HG03432 (cell line): ENCODE data around the gene RENBP.
"Not testable (repeated sequence)": the region's sequence is repeated elsewhere in the genome, so short reads cannot be mapped to it uniquely, and the experiment has no call there.

ENCODE experiments used
- ATAC-seq: cut with Tn5 transposase; IDR thresholded peaks from one replicate; pipeline ENCODE4 v1.9.1; 2021; ENCODE audit warnings: mild to moderate bottlenecking, moderate library complexity; ENCODE audit not compliant: unreplicated experiment

Gene RENBP

DNA sequence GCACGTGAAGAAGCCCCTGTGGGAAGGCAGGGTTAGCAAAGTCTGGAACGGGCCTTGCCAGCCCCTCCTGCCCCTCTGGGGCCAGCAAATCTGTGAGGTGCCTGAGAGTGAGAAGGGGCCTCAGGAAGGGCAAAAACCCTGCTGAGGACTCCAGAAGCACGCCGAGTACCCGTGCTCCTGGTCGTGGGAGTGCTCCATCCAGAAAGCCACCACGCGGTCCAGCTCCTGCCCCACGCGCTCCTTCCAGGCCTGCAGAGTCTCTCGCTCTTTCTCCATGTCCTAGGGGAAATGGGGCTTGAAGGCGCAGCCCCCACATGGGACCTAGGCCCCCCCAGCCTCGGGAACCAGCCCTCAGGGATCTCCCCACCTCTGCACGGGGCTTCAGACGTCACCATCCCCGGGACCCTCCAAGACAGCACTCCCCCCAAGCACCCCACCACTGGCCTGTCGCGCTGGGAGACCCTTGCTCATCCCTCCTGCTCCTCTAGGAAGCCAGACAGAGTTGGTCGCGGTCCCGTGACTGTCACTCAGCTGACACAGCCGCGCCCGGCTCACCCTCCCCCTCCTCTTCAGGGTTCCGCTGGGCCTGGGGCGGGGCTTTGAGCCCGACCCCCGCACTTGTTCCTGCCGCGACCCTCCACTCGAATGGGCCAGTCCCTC is at the start of gene RENBP:
Gene RENBP, minus strand, starts transcription at position 504 of the 660 bp plus-strand sequence. Its CDS starts 33 bp downstream, at position 471.
- ATAC-seq: no peak

DNA sequence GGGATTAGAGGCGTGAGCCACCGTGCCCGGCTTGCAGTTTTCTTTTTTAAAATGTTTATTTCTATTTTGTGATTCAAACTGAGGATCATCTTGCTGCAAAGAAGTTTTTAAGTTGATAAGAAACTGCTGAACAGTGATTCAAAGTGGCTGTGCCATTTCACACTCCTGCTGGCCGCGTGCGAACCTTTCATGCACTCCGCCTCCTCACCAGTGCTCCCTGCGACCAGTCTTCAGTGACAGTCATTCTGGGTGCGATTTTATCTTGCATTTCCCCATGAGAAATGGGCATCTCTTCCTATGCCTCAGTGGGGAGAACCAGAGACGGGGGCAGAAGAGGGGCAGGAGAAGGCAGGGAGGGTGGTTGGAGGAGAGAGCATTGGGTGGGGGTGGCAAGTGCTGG is 49.5 kb upstream of the RENBP start:
- no peak for ATAC-seq

DNA sequence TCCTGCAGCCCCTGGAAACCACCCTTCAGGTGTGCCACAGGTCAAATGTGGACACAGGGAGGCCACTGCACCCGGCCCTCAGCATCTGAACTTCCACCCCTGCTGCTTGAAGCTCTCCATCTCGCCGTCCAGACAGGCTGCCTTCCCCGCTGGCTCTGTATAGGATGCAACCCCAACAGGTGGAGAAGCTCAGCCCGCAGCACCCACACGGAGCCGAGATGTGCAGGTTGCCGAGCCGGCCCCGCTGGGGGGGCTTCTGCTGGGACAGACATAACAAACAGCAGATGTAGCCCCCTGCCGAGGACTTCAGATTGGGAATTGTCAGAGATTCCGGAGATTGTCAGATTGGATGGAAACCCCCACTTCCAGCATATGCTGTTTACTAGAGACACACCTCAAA is 48.6 kb upstream of the RENBP start:
- no peak for ATAC-seq

DNA sequence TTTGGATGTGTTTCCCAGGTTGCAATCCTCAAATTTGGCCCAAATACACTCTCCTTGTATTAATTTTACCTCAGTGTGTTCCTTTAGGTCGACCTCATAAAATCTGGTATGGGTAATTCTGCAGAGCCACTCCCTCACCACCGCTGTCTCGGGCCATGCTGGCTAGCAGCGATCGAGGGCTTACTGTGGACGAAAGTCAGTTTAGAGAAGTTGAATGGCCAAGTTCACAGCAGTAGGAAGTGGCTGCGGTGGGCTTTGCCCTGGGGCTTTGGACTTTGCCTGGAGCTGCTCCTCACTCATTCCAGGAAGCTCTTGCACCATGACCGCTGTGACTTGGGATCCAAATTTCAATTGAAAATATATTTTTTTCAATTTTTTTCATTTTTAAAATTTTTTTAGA is 47.7 kb upstream of the RENBP start:
- no peak for ATAC-seq

DNA sequence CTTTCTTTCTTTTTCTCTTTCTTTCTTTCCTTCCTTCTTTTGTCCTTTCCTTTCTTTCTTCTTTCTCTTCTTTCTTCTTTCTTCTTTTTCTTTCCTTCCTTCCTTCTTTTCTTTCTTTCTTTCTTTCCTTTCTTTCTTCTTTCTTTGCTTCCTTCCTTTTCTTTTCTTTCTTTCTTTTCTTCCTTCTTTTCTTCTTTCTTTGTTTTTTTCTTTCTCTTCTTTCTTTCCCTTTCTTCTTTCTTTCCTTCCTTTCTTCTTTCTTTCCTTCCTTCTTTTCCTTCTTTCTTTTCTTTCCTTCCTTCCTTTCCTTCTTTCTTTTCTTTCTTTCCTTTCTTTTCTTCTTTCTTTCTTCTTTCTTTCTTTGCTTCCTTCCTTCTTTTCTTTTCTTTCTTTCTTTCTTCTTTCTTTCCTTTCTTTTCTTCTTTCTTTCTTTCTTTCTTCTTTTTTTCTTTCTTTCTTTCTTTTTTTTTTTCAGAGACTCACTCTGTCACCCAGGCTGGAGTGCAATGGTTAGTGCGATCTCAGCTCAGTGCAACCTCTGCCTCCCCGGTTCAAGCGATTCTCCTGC is 46.7 kb upstream of the RENBP start:
- no peak for ATAC-seq

DNA sequence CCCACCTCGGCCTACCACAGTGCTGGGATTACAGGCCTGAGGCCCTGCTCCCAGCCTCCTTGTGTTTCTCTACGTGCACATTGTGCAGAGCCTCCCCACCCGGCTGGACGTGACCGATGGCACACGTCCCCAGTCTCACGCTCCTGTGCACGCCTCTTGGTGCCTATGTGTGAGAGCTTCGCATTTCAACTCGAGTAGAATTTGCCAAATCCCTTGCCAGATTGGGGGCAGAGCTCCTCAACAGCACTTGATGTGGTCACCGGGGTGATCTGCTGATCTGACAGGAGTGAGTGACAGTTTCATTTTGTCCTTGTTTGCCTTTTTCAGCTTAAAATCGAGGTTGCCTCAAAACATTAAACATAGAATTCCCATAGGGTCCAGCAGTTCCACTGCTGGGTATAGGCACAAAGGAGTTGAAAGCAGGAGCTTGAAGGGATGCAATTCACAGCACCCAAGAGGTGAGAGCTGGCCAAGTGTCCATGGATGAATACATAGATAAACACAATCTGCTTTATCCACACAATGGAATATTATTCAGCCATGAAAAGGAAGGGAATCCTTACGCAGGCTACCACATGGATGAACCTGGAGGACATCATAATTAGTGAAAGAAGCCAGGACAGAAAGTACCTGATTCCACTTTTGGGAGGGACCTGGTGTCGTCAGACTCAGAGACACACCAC is 45.7 kb upstream of the RENBP start:
- no peak for ATAC-seq

DNA sequence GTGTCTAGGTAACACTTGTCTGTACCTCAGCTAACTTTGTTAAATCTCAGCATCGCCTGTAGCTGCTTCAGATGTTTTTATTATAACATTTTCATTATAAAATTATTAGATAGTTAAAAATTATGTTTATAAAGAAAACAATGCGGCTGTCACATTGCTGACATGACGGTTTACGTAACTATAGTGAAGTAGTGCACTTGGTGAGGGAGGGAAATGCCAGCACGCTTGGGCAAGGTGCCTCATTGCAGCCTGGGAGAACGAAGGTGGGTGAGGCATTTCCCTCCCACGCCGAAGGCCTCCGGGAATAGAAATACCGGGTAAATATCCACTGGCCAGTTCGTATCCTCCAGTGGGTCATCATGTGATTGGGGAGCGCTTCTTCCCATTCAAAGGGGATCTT is 44.0 kb upstream of the RENBP start:
- no peak for ATAC-seq

DNA sequence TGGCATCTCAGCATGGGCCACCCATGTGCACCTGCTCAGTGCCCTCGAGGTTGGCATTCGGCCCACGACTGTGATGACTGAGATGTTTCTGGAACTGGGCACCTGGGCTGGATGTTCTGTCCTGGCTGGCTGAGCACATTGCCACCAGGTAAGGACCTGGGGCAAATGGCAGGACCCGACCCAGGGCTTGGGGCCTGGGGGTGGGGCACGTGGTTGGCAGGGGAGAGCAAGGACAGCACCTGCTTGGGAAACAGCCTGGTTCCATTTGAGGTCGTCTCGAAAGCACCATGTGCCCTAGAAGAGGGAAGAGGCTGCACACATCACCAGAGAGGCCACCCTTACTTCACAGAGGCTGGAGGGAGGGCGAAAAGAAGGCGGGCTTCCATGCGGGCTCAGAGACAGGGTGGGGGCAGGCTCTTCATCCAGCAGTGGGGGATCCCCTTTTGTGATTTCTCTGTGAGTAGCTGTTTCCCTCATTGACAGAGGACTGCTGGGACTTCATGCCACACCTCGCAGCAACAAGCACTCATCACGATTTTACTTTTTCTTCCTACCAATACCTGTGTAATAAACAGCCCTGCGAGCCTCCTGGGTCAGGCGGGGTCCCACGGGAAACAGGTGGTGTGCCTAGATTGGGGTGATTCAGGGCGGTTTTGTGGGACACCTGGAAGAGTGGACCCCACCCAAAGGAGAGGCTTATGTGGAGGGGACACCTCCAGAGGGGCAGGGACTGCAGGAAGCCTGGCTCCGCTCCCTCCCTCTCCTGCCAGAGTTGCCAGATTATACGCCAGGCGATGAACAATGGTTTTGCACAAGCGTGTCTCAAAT is 40.1 kb upstream of the RENBP start:
- no peak for ATAC-seq

DNA sequence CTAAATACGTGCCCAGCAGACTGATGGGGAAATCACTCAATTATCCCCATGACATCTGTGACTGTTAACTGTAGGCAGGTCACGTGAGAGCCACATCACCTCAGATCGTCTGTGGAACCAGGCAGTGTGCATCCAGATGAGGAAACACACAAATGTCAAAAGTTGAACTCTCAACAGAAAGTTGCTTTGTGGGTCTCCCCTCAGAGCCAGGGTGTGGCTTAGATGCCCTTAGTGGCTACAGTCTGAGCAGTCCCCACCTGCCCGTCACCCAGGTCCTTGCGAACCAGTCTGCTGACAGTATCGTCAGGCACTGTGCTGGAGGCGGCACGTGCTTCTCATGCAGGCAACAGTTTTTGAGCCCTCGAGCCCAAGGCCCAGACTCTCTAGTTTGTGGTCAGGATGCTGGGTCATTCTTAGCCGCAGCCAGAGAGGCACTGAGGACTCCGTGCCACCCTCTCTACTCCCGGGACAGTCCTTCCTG is 38.9 kb upstream of the RENBP start:
- no peak for ATAC-seq

DNA sequence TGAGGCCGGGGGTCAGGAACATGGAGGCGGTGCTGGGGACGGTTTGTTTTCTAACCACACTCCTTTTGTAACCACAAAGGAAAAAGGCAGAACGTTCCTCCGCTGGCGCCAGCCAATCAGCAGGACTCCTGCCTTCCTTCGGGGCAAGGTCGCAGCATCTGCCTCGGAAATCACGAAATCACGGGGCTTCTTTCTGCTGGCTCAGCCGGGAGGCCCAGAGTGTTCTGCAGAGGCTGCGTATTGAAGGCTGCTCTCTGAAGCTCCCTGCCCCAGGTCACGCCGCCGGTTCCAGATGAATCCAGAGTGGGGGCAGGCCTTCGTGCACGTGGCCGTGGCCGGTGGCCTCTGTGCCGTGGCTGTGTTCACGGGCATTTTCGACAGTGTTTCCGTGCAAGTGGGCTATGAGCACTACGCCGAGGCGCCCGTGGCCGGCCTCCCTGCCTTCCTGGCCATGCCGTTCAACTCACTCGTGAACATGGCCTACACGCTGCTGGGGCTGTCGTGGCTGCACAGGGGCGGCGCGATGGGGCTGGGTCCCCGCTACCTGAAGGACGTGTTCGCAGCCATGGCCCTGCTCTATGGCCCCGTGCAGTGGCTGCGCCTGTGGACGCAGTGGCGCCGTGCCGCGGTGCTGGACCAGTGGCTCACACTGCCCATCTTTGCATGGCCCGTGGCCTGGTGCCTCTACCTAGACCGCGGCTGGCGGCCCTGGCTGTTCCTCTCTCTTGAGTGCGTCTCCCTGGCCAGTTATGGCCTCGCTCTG is 37.5 kb upstream of the RENBP start:
- ATAC-seq: no peak

DNA sequence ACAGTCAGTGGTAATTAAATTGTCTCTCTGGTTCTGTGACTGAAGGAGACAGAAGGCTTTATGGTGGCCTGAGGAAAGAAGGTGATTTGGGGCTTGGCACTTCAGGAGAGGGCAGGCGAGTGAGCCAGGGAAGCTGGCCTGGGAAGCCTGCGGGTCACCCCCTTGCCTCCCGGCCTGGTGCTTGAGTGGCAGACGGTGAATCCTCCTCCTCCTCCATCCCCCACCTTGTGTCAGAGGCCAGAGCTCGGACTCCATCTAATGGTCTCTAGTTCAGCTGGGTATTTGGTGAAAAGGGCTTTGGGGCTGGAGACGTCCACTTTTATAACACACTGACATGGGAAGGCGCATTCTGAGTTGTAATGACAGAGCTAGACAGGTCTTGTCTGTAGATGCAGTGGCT is 36.8 kb upstream of the RENBP start:
- ATAC-seq: no peak

DNA sequence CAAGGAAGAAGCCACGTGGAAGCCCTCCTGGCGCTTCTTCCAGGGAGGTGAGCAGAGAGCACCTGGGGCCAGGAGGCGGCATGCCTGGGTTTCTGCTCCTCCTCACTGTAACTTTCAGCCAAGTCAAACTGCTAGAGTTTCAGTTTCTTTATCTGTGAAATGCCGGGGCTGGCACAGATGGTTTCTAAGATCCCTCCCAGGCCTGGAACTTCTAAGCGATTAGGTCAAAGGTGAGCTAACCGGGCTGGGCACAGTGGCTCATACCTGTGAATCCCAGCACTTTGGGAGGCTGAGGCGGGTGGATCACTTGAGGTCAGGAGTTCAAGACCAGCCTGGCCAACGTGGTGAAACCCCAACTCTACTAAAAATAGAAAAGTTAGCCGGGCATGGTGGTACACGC is 36.0 kb upstream of the RENBP start:
- not testable (repeated sequence) for ATAC-seq

DNA sequence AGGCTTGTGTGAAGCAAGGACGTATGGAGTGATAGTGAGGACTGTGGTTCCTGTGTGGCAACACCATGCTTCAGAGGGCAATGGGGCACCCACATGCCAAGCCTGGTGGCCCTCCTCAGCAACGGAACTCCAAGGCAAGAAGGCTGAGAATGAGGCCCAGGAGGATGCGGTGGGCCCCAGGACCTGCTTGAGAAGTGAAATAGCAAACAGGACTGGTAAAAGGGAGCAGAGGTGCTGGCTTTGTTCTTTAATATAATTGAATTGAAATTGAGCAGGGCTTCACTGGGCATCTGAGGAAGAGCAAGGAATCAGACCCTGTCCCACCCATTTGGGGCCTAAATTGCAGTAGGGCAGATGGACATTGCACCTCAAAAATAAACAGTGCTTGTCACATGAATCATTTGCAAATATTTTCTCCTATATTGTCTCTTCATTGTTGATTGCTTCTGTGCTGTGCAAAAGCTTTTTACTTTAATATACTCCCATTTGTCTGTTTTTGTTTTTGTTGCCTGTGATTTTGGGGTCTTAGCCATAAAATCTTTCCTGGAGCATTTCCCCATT is 30.4 kb upstream of the RENBP start:
- ATAC-seq: no peak

DNA sequence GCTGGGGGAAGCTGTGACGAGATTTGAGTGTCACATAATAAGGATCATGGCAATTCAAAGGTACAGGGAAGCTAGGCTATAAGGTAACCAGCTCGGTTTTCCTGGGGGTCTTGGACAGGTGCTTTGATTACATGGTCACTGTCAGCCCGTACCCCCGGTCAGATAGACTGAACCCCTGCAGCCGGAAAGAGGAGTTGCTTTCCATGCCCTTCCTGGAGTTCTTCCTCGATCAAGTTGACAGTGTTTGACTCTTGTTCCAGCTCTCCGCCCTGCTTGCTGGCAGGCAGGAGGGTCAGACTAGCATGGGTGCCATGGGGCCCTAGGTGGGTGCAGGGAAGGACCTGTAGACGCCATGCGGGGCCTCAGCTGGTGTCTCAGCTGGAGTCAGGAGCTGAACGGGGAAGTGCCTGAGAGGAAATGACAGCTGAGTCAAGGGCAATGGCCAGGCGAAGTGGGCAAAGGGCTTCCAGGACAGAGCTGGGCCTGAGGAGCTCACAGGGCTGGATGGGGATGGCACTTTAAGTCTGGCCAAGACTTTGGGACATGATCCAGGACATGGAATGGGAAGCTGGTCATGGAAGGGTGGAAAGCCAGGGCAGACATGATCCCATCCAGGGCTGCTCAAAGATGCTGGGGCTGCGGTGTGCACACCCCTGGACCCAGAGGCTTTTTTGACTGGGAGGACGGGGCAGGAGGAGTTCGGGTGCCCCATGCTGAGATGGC is 29.7 kb upstream of the RENBP start:
- ATAC-seq: no peak

DNA sequence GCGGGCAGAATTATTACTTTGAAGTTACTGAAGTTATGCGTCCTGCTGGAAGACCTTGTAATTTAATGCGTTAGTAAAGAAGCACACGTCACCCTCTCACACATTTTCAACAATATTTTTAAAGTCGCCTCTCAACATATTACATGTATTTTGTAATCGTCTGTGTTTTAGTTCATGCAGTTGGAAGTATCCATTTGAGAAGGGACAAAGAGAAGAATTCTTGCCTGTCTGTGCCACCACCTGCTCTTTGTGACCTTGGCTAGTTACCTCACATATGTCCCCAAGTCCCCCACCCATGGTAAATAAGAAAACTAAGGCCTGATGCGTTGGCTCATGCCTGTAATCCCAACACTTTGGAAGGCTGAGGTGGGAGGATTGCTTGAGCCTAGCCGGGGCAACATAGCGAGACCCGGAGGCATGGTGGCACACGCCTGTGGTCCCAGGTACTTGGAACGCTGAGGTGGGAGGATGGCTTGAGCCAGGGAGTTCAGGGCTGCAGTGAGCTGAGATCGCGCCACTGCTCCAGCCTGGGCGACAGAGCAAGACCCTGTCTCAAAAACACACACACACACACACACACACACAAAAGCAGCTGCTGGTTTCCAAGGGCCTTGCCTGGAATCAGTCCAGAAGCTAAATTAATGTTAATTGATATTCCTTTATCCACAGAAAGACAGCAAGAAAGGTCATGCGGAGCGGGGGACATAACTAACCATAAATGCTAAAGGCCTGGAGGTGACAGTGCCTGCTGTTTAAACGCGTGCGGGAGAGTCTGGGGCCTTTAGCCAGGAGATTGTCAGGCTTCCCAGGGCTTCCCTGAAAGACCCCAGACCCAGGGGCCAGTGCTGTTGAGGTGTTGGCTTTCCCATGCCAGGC is 28.9 kb upstream of the RENBP start:
- no peak for ATAC-seq

DNA sequence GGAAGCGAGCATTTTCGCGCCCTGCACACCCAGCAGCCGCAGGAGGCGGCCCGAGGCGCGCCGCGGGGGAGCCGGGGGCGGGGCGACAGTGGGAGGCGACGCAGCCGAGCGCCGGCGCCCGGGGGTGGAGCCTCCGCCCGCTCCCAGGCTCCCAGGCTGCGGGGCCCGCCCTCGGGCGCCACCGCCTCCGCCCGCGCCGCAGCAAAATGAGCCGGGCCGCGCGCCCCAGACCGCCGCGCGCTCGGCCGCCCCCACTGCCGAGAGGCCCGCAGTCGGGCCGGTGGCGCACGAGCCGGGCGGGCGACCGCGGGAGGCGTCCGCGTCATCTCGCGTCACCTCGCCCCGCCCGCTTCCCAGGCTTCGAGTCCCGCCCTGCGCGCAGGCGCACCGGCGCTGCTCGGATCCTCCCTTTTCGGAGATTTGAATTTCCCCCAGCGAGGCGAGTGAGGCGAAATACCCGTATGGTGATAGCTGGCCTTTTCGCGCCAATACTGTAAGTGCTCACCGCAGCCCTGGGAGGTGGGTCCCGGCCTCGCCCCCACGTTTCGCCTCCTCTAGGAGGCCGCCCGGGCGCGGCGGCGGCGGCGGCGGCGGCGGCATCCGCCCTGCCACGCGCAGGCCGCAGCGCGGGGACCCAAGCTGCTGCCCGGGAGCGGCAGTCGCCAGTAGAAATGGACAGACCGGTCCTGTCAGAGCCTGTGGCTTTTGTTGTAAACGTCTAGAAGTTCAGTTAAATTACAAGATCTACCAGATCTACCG is 28.1 kb upstream of the RENBP start, which contains the start of gene TMEM187:
Gene TMEM187, plus strand, starts transcription at position 387 of the 759 bp plus-strand sequence. CDS start 9,309 bp downstream, outside the sequence.
- ATAC-seq: peak; percentile 54

DNA sequence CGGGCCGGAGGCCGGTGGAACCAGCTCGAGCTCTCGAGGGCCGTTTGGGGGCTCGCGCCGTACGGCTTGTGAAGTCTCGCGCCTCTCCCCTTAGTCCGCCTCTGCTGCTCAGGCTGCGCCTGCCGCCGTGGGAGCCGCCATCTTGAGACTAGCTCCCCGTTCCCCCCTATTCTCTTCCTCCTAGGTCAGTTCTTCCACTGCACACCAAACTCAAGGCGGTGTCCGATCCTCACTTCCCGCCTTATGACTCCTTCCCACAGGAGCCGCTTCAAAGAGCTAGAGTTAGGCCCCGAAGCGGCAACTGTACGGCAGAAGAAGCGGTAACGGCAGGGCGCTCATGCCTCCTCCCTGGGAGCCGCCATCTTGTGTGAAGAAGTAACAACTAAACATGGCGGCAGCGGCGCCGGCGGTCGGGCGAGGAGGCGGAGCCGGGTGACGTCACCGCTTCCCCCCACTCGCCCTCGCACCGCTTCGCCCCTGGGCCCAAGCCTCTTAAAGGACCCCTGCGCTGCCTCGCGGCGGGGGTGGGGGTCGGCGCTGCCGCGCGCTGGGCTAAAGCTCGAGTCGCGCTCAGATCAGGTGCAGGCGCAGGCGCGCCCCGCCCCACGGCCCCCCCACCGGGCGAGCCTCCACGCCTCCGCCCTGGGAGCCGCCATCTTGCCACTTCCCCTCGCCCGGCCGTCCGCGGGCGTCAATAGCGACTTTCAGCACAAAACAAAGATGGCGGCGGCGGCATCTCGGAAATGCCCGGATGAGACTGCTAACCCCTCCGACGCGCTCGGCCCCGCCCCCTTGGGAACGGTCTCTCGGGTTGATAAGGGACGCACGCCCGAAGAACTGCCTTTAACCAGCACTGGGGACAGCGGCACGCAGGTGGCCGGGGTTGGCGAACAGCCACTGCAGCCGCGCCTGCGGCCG is 27.3 kb upstream of the RENBP start, which contains the start of gene HCFC1:
Gene HCFC1, minus strand, starts transcription at position 369 of the 918 bp plus-strand sequence. CDS start 978 bp downstream, outside the sequence.
- ATAC-seq: peak; percentile 43
